Stimulated activated CD4-positive, alpha-beta T cell treated with anti-CD3 and anti-CD28 coated beads, TNF-alpha, amount 100 ng/mL, for 48 hours (primary cell): ENCODE results near the gene DNAJB6.
"Not testable (repeated sequence)": the region's sequence is repeated elsewhere in the genome, so short reads cannot be mapped to it uniquely, and the experiment has no call there.

Experiments used
- DNase-seq, 3 donors: peaks; one replicate each; pipeline ENCODE4 v3.0.0-alpha.2; 2020; ENCODE audit warnings: low read depth in 3 of 3

The DNAJB6 gene

DNA sequence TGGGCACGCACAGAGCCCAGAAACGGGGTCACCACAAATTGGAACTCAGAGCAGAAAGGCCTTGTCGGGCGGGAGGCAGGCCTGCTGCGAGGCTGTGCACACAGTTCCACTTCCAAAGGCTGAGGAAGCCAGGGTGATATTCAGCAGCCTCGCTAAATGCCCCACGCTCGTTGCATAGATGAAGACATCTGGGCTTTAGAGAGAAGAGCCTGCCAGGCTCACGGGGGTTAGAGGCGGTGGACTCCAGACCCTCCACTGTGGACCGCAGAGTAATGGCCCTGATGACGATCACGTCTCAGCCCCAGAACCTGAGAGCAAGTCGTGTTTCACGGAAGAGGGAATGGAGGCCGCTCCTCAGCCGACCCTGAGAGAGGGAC lies 104.2 kb downstream of the DNAJB6 start:
- no peak for DNase-seq

DNA sequence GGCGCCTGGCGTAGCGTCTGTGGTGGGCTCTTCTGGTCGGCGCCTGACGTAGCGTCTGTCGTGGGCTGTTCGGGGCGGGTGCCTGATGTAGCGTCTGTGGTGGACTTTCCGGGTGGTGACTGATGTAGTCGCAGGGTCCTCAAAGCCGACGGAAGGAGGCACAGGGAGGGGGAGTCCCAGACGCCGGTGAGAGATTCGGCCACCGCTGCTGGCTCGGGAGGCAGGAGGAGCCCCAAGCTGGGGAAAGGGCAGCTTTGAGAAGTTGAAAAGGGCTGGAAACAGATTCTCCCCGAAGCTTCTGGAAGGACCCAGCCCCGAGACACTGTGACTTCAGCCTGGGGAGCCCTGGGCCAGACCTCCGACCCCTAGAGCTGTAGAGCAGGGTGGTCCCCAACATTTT lies 105.7 kb downstream of the DNAJB6 start:
- no peak for DNase-seq

DNA sequence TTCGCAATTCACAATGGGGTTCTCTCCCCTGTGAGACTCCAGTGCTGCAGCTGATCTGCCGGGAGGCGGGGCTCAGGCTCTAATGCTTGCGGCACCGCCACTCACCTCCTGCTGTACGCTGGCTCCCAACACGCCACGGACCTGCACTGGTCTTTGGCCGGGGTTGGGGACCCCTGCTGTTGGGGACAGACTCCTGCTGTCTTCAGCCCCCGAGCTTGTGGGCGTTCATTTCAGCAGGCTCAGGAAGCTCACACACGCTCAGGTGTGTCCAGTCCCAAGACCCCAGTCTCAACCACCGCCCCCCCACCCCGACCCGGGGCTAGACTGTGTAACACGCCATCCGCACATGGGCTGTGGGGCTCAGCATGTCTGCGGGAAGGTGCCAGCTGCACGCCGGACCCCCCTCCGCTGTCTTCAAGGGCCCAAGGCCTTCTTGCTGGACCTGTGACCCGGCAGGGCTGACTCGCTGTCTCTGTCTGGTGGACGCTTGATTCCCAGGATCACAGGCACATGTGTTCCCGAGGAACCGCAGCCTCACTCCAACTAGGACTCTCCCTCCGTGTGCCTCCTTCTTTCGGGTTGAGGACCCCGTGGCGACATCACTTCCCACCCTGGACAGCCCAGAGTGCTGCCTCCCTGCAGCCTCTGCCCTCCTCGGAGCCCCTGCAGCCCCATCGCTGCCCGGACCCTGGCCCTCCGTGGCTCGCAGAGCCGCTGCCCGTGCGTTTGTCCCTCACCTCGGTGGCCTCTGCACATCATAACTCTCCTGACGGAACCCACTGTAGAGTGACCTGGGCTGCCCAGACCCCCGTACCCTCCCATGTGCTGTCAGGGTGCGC lies 106.4 kb downstream of the DNAJB6 start:
- no peak for DNase-seq

DNA sequence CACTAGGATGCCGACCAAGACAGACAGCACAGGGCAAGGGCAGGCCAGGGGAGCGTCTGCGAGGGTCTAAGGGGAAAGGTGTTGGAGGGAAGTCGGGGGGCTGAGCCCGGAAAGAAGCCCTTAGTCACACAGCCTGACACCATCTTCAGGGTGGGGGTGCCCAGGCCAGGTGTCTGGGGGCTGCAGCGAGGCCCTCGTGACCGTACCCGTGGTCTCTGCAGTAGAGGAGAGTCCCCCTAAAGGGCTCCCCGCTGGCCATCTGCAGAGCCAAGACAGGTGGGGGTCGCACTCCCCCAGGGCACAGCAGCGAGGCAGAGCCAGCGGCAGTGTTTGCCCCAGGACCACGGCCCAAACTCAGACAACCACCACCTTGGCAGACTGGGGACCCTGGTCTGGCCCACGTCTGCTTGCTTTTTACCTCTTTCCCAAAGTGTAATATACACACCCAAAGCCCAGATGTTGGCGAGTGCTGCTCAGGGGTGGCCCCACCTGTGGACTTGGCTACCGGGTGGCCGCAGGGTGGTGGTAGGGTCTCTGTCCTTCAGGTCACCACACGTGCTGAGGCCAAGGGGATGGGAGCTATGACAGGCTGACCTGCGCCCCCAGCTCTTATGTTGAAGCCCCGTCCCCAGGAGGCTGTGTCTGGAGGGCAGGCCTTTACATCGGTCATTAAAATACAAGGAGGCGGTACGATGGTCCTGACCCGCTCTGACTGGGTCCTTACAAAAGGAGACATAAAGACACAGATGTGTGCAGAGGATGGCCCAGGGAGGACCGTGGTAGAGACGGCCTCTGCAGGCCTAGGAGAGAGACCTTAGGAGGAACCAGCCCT lies 107.4 kb downstream of the DNAJB6 start:
- no peak for DNase-seq

DNA sequence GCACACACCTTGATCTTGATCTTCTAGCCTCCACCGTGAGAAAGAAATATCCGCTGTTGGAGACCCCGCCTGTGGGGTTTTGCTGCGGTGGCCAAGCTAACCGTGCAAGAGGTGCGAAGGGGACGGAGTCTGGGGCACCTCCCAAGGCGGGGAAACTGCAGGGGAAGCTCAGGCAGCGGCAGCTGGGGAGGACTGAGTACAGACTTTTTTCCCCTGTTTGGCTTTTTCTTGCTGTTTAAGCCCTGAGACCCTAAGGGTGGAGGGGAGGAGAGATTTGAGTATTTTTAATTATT lies 108.0 kb downstream of the DNAJB6 start:
- no peak for DNase-seq

DNA sequence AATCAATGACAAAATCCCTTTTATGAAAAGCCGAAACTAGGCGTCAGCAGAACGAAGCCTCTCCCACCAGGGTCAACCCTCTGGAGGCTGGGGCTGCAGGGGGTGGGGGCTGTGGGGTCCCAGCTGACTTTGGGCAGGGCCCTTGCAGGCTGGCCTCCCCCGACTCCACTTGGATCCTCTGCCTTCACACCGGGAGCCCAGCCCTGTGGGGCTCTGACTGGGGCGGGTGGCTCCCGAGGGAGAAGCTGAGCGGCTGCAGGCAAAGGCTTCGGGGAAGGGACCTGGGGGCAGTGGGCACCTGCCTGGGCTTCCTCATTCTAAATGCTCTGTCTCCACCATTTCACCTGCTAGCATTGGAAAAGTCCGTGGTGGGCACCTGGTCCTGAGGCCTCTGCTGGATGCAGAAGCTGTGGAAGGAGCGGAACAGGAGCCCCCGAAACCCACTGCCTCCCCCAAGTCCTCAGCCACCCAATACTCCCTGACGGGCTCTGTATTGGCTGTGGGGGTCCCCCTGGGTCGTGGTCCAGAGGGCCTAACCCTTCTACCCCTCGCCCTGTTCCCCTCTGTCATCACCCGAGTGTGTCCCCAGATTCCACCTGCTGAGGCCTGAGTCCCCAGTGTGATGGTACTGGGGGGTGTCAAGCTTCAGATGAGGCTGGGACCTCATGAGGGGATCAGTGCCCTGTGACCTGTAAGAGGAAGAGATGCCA lies 108.6 kb downstream of the DNAJB6 start:
- DNase-seq, result no peak

DNA sequence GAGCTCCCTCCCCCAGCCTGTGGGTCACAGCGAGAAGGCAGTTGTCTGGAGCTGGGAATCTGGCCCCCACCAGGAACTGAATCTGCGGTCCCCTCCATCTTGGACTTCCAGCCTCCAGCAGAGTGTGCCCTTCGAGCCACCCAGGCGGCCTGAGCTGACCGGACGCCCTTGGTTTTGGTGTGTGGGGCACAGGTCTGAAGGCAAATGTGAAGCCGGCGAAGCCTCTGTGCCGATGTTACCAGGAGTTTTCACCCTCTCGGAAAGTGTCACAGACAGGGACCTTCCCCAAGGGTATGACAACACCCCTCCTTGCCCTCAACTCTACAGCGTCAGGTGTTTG lies 109.1 kb downstream of the DNAJB6 start:
- no peak for DNase-seq

DNA sequence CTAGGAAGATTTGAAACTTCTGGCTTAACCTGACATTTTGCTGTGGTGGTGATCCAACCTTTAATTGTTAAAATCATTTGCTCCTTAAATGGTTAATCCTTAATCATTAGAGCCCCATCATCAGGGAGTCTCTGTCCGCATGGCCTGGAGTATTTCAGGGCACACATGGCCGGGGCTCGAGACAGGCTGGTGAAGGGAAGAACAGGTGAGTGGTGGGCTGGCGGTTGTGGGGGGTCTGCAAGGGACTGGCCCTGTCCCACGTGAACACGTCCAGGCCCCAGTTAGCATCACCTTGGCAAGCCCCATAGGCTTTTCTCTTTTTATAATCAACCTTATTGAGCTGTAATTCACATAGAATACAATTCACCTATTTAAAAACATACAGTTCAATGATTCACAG lies 109.5 kb downstream of the DNAJB6 start:
- no peak for DNase-seq

DNA sequence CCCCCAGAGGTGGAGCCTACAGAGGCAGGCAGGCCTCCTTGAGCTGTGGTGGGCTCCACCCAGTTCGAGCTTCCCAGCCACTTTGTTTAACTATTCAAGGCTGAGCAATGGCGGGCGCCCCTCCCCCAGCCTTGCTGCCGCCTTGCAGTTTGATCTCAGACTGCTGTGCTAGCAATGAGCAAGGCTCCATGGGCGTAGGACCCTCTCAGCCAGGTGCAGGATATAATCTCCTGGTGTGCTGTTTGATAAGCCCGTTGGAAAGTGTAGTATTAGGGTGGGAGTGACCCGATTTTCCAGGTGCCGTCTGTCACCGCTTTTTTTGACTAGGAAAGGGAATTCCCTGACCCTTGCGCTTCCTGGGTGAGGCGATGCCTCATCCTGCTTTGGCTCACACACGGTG lies 117.2 kb downstream of the DNAJB6 start:
- not testable (repeated sequence) for DNase-seq

DNA sequence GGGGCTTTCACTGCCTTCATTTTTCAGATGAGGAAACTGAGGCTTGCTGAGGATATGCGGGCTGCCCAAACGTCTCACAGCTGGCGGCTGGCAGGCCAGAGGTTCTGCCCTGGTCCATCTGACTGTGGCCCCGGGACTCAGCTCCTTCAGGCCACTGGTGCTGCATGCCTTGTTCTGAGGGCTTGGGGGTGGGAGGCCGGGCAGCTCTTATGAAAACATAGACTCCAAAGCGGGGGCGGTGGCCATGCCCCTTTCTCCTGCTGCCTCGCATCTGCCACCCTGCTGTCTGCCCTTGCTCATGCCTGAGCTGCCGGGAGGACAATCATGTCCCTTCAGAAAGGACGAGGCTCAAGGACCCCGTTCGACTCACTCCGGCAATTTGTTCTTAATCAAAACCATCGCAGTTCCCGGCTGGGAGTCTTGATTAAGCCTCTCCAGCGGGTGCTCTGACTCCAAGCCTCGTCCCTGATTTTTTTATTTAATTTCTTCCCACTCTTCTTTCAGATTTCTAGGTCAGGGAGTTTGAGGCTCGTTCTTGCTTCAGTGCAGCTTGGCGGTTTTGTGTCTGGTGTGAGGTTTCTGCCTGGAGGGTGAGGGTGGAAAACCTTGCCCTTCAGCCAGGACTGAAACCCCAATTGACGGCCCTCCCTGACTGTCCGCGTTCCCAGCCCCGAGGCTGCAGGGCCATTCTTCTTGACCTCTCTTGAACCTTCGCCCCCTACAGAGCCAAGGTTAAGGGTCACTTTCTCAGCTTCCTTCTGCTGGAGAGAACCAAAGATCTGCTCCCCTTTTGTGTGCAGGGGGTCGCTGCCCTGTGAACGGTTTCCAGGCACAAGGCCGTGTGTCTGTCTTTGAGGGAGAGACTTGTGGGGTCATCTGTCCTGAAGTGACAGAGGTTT lies 120.8 kb downstream of the DNAJB6 start:
- no peak for DNase-seq

DNA sequence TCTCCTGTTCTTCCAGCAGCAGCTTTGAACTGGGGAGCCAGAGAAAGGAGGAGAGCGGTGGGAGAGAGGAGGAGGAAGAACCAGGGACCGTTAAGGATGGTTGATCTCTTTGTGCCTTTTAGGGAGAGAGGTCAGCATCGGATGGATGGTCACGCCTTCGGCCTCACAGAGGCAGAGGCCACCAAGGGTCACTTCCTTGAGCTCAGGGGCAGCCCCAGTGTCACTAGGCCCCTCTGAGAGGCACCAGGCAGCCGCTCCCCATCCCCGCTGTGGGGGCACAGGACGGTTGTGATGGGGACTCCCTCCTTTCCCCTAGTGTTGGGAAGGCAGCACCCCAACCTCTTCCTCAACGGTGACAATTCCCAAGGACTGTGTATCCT lies 121.4 kb downstream of the DNAJB6 start:
- DNase-seq, result no peak

DNA sequence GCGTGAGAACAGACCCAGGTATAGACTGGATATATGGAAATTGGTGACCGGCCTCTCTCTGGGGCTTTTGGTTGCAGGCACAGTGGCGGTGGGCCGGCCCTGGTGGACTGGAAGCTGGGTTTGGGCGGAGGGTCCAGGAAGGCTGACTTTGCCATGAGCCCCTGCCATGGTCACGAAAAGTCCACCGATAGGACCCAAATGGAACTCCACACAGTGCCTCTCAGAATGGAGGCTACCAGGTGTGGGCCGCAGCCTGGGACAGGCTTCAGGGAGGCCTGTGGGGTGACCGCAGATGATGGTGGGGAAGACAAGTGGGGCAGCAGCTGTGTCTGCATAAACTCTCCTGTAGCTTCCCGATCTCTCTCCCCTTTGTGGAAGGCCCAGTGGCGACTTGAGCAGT lies 123.2 kb downstream of the DNAJB6 start:
- DNase-seq, result no peak

DNA sequence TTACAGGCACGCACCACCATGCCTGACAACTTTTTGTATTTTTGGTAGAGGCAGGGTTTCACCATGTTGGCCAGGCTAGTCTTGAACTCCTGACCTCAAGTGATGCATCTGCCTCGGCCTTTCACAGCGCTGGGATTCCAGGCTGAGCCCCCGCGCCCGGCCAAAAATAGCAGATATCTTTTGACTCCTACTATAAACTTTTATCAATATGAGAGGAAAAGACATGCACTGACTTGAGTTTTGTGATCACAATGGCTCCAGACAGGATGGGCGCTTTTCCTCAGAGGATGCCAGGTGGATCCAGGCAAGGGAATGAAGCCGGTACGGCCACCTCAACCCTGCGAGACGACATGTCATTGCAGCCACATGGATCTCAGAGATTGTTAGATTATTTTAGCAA lies 123.9 kb downstream of the DNAJB6 start:
- DNase-seq, result no peak

DNA sequence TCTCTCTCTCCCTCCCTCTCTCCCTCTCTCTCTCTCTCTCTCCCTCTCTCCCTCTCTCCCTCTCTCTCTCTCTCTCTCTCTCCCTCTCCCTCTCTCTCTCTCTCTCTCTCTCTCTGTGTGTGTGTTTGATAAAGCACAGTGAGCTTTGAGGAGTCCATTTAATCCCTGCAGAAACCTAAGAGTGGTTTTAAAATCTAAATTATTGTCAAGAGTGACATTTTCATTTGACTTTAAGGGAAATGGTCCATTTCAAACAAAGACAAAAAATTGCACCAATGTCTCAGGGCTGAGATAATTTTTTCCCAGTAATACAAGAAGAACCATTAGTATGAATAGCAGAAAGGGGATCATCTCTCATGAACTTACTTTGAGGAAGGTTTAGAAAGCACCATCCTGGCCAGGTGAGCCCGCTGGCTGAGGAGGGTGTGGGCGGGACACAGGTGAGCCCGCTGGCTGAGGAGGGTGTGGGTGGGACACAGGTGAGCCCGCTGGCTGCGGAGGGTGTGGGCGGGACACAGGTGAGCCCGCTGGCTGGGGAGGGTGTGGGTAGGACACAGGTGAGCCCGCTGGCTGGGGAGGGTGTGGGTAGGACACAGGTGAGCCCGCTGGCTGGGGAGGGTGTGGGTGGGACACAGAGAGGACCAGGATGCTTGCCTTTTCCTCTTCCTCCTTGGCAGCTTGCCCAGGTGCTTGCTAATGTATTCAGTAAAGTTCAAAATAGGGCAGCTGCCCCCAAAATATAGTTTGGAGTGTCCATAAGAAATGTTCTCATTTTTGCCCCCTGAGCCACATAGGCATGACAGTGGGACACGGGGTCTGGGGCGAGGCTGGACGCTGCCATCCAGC lies 125.0 kb downstream of the DNAJB6 start:
- DNase-seq, result no peak

DNA sequence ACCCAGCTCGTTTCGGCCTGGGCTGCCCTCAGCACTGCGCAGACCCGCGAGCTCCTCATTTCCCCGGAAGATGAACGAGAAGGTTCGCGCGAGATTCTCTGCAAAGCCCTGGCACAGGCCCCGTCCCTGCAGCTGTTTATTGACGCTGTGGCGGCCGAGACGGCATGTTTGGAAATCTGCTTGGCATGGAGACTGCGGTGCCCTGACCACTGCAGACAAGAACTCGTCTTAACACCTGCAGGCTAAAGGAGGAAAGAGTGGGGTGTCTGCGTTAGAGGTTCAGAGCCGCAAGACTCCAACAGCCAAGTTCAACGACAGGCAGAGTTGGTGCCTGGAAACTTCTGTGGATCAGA lies 125.6 kb downstream of the DNAJB6 start:
- DNase-seq, result no peak

DNA sequence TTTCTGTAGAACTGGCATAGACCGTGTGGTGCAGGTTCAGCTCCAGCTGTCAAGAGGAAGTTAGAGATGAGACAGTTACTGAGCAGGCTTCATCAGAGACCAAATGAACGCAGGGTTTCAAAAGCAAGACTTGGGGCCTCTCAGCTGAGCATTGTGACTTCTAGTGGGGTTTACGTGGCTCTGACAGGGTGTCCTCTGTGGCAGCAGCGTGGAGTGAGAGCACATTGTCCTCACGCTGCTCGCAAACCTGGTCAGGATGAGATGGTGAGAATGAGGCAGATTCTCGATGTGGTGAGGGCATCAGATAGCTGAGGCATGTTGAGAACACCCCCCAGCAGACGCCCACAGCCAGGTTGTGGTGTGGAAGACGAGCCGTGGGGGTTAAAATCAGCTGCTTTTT lies 126.0 kb downstream of the DNAJB6 start:
- no peak for DNase-seq

DNA sequence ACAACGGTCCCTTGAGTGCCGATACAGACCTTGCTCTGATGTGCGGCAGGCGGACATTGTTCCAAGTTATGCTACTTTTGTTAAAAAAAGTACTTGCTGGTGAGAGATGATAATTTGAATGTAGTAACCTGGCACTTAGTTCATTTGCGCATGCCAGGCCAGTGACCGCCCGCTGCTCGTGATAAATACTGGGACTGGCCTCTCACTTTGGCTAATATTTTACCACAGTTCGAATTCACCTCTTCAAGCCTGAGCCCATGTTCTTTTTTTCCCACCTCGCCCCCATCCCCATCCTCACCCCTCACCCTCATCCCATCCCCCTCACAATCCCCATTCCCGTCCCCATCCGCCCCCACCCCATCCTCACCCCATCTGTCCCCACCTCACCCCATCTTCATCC lies 126.4 kb downstream of the DNAJB6 start:
- DNase-seq, result no peak

DNA sequence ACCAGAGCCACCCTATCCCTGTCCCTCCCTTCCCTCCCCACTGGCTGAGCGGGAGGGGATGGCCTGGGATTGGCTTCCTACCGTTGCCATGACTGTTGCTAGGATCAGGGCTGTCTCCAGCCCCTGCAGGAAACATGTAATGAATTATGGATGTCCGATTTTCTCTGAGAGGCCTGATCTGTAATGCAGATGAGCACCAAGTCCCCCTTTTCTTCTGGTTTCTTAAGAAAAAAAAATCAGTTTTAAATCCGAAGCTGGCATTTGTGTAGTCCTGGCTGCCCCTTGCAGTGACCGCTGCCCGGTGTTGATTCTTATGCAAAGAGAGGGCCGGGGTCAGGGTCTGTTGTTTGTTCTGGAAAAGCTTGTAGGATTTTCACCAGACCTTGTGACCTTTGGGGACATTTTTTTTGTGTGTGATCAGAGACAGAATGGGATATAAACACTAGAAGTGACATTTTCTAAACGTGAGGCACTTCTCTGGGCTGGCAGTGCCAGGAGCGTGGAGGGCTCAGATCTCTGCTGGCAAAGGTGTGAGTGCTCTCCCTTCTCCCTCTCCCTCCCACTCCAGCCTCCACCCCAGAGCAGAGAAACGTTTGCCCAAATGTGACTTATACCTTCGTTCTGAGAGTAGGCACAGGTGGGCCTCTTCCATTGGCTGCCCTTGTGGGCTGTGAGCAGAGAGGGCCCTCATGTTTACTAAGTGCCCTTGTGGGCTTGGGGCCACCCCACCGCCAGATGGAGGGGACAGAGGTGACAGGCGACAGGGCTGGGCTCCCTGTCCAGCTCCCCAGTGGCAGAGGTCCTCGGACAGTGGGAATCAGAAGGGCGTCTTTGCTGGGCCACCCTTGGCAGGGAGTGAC lies 127.5 kb downstream of the DNAJB6 start:
- DNase-seq, result no peak

DNA sequence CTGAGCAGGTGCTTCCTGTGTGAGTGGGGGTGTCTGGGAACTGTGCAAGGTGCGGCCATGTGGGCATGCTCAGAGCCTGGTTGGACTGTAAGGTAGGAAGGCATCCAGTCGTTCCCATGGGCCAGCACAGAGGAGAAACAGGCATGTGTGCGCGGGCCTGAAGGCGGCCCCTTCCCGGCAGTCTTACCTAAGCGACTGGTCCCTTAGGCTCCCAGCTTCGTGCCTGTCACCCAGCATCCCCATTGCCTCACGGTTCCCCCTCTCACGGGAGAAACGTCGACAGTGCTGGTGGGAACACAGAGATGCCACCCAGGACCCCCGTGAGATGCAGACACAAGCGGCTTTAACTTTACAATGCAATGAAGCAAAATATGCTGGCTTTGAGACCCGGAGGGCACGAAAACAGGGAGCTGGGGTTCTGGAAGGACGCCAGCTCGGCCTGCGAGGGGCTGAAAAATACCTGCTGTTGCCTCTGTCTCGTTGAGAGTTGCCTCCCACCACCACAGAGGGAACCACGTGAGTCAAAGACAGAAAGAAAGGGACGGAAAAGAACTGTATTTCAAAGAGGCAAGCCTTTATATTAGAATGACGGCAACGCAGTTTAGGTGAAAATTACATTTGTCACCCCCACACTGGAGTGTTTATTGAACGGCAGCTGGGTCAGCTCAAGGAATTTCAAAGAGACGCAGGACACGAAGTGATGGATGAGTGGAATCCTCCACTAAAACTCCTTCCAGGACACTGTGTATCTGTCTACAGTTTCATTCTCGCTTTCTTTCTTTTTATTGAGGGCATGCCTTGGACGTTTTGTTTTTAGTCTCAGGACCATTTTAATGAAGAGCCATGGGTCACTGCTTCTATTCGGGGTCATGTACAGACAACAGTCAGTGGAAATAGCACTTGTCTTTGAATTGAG lies 128.4 kb downstream of the DNAJB6 start:
- DNase-seq, result no peak
